GM21529 (cell line): ENCODE data around the gene KLF6.

ENCODE experiments used
- ATAC-seq: cut with Tn5 transposase; IDR thresholded peaks from one replicate; pipeline ENCODE4 v1.9.1; 2021; ENCODE audit not compliant: unreplicated experiment

KLF6 gene

GRCh38 chr10:3757638-3758490 is 27.1 kb downstream of the KLF6 start:
- peak; percentile 83 for ATAC-seq

GRCh38 chr10:3757250-3757637 is 27.8 kb downstream of the KLF6 start:
- ATAC-seq = no peak

- ATAC-seq = no peak
These were observed 28.7 kb downstream of the KLF6 start for GRCh38 chr10:3756360-3756740.

DNA sequence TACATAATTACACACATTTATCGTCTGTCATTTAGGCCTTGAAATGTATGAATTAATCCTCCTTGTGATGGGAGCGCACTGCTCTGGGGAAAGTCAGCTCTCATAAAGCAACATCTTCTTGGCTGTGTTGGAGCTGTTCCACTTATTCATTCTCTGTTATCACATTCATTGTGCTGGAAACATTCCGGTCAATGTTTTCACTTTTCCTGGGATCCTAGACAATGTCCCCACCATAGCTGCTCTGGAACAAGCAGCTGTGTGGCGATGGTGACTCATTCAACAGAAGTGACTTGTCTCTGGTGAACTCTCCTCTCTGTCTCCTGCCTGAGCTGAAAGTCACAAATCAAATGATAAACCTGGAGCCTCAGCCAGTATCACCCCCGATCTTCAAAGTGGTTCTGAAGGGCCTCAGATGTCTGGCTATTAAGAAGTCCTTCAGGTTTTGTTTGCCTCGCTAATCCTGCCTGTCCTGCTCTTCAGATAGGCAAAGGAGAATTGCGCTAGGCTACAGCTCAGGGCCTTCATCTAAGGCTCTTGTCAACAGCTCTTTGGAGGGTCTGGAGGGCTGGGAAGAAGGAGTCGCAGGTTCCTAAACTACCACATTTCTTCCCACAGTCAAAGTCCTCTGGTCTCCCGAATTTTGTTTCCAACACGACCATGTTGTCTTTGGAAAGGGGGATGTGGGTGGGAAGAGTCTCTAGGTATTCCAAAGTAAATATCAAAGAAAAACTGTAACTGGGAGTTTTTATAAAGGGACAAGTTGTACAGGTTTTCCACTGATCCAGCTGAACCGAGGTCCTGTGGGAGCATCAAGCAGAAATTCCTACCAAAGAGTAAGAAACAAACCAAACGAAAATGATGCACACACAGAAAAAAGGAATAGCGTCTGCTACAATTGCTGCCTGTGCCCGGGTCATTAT is 29.3 kb downstream of the KLF6 start:
- no peak for ATAC-seq

- no peak for ATAC-seq
These were observed 30.1 kb downstream of the KLF6 start for GRCh38 chr10:3754727-3755439.

DNA sequence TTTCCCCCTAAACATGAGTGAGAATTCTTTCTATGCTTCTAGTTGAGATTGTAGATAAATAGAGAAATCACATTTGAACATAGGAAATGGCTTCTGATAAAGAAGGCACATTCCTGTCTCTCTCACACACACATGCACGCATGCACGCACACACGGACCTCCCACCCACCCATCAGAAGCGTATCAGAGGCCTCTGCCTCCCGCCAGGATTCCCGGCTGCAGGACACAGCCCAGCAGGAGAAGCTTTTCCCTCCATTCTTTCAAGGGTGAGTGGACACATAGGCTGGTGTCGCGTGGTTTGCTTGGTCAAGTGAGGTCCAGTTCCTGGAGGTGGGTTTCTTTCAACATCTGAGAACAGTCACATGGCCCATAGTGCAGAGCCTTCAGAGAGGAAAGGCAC is 34.2 kb downstream of the KLF6 start:
- ATAC-seq = no peak

DNA sequence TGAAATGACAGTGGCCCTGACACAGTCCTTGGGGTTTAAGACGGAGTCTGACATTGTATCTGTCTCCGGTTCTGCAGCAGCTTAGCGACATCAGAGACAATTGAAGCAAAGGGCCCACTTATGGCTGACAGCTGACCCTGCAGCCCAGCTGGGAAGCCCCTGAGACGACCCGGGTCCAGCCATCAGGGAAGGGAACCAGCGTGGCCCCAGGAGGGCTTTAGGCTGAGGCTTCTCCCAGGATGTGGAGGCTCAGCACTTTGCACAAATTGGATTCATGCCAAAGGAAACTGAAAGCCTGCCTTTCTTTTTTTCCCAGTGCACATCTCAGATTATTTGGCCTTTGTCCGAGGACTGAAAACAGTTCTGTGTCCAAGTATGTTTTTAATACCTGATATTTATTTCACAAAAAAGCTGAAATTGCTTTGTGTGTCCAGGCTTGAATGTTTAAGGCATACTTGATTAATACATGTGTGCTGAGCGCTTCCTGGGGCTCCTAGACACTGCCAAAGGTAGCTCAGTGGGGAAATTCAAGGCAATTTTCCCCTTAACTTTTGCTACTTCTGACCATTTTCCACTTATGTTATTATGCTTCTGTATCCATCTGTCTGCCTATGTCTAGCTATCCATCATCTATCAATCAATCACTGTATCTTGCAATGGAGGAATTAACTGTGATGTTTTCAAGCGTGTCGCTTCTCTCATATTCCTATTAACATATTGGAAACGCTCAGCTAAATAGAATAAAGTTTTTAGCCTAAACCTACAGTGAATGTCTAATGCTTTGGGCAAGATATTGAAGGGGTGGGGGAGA is 34.8 kb downstream of the KLF6 start:
- ATAC-seq = peak; percentile 42

- peak; percentile 56 for ATAC-seq
These were observed 35.4 kb downstream of the KLF6 start for GRCh38 chr10:3749600-3749999.

DNA sequence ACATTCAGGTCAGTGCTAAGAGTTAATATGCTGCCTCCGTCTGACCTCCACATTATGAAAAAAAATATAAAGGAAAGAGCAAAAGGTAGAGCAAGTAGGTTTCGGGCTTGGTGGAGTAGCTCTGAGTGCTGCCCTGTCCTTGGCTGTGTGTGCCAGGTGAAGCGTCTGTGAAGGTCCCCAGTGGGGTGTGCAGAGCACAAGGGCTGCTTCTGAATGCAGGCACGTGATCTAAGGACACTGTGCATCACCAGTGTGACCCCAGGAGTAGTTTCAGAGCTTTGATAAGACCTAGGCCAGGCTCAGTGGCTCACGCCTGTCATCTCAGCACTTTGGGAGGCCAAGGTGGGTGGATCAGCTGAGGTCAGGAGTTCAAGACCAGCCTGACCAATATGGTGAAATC is 36.0 kb downstream of the KLF6 start:
- no peak for ATAC-seq

DNA sequence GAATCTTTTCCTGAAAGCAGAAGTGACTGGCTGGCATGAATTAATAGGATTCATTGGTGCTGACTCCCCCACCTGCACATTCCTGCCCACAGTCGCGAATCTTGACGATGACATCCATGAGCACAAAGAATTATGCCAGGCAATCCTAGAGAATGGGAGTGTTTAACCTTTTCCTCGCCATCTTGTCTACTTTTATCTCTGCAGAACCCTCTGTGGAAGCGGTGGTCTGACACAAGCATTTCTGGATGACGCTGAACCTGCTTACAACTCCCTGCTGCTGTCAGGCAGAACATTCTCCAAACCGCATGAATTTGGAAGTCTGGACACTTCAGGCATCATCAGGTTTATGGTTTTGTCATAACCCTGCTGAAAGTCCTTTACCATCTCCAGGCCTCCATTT is 36.5 kb downstream of the KLF6 start:
- no peak for ATAC-seq

GRCh38 chr10:3747984-3748383 is 37.0 kb downstream of the KLF6 start:
- no peak for ATAC-seq

DNA sequence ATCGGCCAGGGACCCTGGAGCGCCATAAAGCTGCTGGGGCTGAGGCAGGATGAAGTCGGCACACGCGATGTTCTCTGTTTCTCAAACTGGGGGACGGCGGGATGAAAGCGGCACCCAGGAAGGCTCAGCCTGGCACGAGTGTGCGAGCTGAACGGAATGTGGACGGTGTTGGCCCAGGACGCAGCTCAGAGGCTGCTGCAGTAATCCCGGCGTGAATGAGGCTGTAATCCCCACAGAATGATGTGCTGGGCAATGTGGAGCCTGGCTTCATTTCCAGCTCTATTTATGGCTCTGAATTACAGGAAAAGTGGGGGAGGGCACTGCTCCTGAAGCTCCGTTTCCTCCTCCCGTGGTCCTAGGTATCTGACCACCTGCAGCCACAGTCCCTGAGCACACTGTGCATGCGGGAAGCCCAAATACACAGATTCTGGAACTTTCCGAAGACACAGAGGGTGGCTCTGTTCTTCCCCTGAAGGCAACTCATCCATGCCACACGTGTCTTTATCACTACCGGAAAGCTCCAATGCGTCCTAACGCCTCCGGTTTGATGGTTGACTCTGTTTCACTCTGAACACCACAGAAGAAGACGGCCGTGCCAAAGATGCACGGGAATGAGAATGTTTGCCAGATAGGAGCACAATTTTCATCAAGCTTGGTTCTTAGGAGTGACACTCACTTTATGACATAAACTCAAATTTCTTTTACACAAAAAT is 37.6 kb downstream of the KLF6 start:
- no peak for ATAC-seq

DNA sequence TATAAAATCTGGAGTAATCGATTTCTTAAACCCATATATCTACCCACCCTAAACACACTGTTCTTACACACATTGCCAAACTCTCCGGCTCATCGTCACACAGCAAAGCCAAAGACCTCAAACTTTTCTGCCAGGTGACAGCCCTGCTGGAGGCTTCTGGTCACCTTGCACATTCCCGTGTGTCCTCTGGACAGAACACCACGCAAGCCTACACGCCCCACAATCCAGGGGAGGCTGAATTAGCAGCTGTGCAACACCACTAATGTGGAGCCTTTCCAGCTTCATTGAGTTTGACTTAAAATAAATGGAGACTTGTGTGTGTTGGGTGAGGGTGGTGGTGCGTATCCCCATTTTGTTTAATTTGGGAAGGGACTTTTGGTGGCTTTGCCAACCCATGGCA is 38.4 kb downstream of the KLF6 start:
- no peak for ATAC-seq

DNA sequence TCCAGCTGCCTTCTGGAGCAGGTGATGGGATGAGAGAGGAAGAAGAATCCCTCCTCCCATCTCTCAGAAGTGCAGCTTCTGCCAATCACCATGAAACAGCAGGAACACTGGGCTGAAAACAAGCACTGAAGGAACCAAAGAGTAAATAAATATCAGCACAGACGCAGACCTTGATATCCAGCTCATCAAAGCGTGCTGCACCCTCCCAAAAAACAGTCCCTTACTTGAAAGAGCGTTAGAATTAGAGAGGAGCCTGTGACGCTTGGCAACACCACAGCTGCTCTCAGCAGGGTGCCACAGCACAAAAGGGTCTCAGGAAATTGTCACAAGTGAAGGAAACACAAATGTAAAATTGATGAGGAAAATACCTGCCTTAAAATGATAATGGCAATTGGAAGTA is 39.5 kb downstream of the KLF6 start:
- ATAC-seq = no peak

- no peak for ATAC-seq
These were observed 43.1 kb downstream of the KLF6 start for GRCh38 chr10:3741688-3742461.

- peak; percentile 76 for ATAC-seq
These were observed 44.7 kb downstream of the KLF6 start for GRCh38 chr10:3740157-3740871.

- ATAC-seq = no peak
These were observed 46.1 kb downstream of the KLF6 start for GRCh38 chr10:3738855-3739350.

GRCh38 chr10:3737864-3738263 is 47.1 kb downstream of the KLF6 start:
- no peak for ATAC-seq
